ENCODE data around the gene NEUROD2. TPM values are rescaled to one million over a fixed set of nuclear protein-coding genes. Genes with fewer than 3 reads are reported as not detected.

Gene NEUROD2
- total and polyA plus RNA-seq, 10 donors = under 0.01 to 0.03 TPM; not detected in 8

DNA sequence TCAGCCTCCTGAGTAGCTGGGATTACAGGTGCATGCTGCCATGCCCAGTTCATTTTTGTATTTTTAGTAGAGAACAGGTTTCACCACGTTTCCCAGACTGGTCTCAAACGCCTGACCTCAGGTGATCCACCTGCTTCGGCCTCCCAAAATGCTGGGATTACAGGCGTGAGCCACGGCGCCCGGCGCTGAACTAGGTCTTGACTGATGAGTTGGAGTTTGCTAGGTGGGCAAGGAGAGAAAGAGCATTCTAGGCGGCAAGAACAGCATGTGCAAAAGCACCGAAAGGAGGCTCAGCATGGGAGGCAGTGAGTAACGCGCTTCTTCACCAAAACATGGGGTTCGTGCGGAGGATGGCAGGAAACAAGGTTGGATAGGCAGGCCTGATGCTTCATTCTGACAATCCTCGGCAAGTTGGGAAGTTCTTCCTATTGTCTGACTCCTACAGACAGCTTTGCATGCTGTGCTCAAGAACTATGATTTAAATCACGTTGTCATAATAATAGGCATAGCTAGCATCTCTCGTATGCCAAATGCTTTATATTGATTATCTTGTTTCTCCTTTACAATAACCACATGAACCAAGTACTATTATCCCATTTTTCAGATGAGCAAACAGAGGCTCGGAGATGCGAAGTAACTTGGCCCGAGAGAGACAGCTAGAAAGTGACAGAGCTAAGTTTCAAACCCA, 26.5 kb downstream of the NEUROD2 start:
- no peak for DNase-seq
- Histone ChIP-seq H3K36me3 (no peaks in the 10 kb centered on the region), H3K27ac (no peak overlapping the region), H3K4me3 (no peak overlapping the region), H3K9me3 (no peaks in the 10 kb centered on the region), H3K4me1 (peaks cover 0 to 11% (median 0%) of the 10 kb centered on the region in 6 donors), H3K27me3 (replicated peaks in 1 of 7) (peaks cover 0 to 3% (median 0%) of the 10 kb centered on the region in 7 donors)
- TF ChIP-seq, protein P1, sequence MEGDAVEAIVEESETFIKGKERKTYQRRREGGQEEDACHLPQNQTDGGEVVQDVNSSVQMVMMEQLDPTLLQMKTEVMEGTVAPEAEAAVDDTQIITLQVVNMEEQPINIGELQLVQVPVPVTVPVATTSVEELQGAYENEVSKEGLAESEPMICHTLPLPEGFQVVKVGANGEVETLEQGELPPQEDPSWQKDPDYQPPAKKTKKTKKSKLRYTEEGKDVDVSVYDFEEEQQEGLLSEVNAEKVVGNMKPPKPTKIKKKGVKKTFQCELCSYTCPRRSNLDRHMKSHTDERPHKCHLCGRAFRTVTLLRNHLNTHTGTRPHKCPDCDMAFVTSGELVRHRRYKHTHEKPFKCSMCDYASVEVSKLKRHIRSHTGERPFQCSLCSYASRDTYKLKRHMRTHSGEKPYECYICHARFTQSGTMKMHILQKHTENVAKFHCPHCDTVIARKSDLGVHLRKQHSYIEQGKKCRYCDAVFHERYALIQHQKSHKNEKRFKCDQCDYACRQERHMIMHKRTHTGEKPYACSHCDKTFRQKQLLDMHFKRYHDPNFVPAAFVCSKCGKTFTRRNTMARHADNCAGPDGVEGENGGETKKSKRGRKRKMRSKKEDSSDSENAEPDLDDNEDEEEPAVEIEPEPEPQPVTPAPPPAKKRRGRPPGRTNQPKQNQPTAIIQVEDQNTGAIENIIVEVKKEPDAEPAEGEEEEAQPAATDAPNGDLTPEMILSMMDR (IDR thresholded peaks at IDR 0.05 in 8 of 11, conservative IDR thresholded peaks at IDR 0.05 in 3 of 11) = no peak
- TF ChIP-seq POLR2A (IDR thresholded peaks at IDR 0.05) = no peak
- no peak for TF ChIP-seq POLR2AphosphoS5 (IDR thresholded peaks at IDR 0.05)
- intact Hi-C loops (cut with DNase I; ENCODE audit: low total_unique reads) = no loop called here
- 90 to 92% (median 92%) methylated on average over 20 of the region's 20 CpGs for WGBS, 5 donors

- WGBS, 5 donors = 88 to 91% (median 90%) methylated on average over 7 of the region's 7 CpGs
- H3K36me3 ChIP-seq = no peaks in the 10 kb centered on the region
- peaks cover 0 to 3% (median 0%) of the 10 kb centered on the region in 7 donors for H3K27me3 ChIP-seq (replicated peaks in 1 of 7)
- no peak for DNase-seq
- H3K4me1 ChIP-seq = peaks cover 0 to 11% (median 0%) of the 10 kb centered on the region in 6 donors
- TF ChIP-seq POLR2AphosphoS5 (IDR thresholded peaks at IDR 0.05) = no peak
- no peak for TF ChIP-seq POLR2A (IDR thresholded peaks at IDR 0.05)
- TF ChIP-seq, protein P1 (IDR thresholded peaks at IDR 0.05 in 8 of 11, conservative IDR thresholded peaks at IDR 0.05 in 3 of 11) = no peak
- intact Hi-C loops (cut with DNase I; ENCODE audit: low total_unique reads) = no loop called here
- H3K27ac ChIP-seq = no peak overlapping the region
- H3K4me3 ChIP-seq = no peak overlapping the region
- H3K9me3 ChIP-seq = no peaks in the 10 kb centered on the region
Observed at GRCh38 chr17:39580082-39580468, 27.6 kb downstream of the NEUROD2 start.

DNA sequence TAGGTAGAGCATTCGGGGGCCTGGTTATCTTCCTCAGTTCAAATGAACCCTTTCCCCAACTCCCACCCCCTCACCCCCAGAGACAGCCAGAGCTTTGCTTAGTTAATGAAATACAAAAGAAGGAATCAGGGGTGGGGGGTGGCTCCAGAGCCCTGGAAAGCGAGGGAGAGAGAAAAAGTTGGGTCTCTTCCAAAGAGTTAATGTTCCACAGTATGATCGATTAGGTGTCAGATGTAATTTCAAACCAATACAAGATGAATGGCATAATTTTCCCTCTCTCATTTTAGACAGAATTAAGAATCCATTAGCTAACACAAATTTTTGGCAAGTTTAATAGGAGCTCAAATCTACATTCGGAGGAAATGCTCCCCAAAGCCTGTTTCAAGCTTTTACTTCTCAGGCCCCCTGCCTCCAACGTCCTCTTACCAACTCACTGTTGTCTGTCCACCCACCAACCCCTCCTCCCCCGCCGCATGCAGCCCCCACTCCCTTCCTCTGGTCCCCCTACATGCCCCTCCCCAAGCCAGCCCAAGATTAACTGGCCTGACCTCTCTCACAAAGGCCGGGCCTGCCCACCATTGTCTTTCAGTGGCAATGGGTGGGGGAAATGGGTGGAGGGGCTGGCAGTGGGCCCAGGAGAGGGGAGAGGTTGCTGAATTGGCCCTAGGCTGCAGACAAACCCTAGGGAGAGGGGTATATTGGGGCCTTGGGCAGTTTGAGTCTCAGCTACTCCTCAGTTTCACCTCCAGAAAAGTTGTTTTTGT, 28.2 kb downstream of the NEUROD2 start:
- TF ChIP-seq POLR2A (IDR thresholded peaks at IDR 0.05) (no peak), POLR2AphosphoS5 (IDR thresholded peaks at IDR 0.05) (no peak)
- TF ChIP-seq, protein P1 (IDR thresholded peaks at IDR 0.05 in 8 of 11, conservative IDR thresholded peaks at IDR 0.05 in 3 of 11) = no peak
- Histone ChIP-seq H3K27me3 (replicated peaks in 1 of 7) (peaks cover 0 to 3% (median 0%) of the 10 kb centered on the region in 7 donors), H3K27ac (no peak overlapping the region), H3K36me3 (no peaks in the 10 kb centered on the region), H3K9me3 (no peaks in the 10 kb centered on the region), H3K4me3 (no peak overlapping the region), H3K4me1 (peaks cover 0 to 12% (median 0%) of the 10 kb centered on the region in 6 donors)
- no peak for DNase-seq
- intact Hi-C loops (cut with DNase I; ENCODE audit: low total_unique reads) = no loop called here
- WGBS, 5 donors = 67 to 79% (median 71%) methylated on average over 8 of the region's 8 CpGs

DNA sequence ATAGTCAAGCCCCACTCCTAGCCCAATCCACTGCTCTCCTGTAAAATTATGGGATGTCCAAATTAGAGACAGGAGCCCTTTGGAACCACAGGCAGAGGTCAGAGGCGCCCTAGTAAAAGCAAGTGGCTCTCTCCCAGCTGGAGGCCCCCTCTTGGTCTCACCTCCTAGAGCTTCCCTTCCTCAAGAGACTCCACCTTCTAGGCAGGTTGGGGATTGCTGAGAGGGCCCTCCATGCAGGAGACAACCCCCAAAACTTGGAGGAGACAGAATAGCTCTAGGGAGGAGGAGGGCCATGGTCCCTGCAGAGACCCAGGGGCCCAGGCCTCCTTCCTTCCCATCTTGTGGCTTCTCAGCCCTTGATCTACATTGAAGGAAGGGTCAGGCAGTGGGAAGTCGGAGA, 29.4 kb downstream of the NEUROD2 start:
- Histone ChIP-seq H3K36me3 (no peaks in the 10 kb centered on the region), H3K4me3 (no peak overlapping the region), H3K27me3 (replicated peaks in 1 of 7) (peaks cover 0 to 13% (median 3%) of the 10 kb centered on the region in 7 donors), H3K9me3 (no peaks in the 10 kb centered on the region), H3K27ac (no peak overlapping the region), H3K4me1 (peaks cover 0 to 24% (median 8%) of the 10 kb centered on the region in 6 donors)
- TF ChIP-seq, protein P1 (IDR thresholded peaks at IDR 0.05 in 8 of 11, conservative IDR thresholded peaks at IDR 0.05 in 3 of 11) = no peak
- TF ChIP-seq POLR2A (IDR thresholded peaks at IDR 0.05) = no peak
- no peak for TF ChIP-seq POLR2AphosphoS5 (IDR thresholded peaks at IDR 0.05)
- intact Hi-C loops (cut with DNase I; ENCODE audit: low total_unique reads) = no loop called here
- 78 to 89% (median 84%) methylated on average over 2 of the region's 2 CpGs for WGBS, 5 donors
- DNase-seq = no peak

All from spleen (tissue), 11 donors.